K562 (cell line): ENCODE data around the gene NDOR1.

Experiments
- CHD2 ChIP-seq: IDR thresholded peaks from 2 replicates; pipeline ENCODE4 v1.6.1; 2011; ENCODE audit warnings: low read depth, low read length
- CTCF ChIP-seq, 3 experiments: IDR thresholded peaks in 2 of 3; conservative IDR thresholded peaks in 1 of 3; 2 replicates each; pipeline ENCODE4 v1.5.1; 2011 to 2012; ENCODE audit warnings: low read length in 3 of 3, mild to moderate bottlenecking in 3 of 3, control low read depth in 2 of 3, improper control_type of control experiment in 1 of 3, inconsistent platforms in 1 of 3, low read depth in 1 of 3, mixed read lengths in 1 of 3, moderate library complexity in 1 of 3; ENCODE audit not compliant: insufficient read depth in 2 of 3
- E4F1 ChIP-seq: fragments of 250-450 bp; sonication (Bioruptor Pico); IDR thresholded peaks from 2 replicates; pipeline ENCODE4 v1.5.0; 2021; ENCODE audit warnings: mild to moderate bottlenecking, borderline replicate concordance
- FOXM1 ChIP-seq, 2 experiments: fragments of 450-650 bp in 1 of 2; sonication (generic) in 1 of 2; formaldehyde crosslinking in 1 of 2; IDR thresholded peaks; 2 replicates each; pipeline versions ENCODE4 v1.6.1 to v1.9.0; 2017 to 2022; ENCODE audit warnings: low read depth in 2 of 2, mild to moderate bottlenecking in 2 of 2, missing genetic modification reagents in 1 of 2, moderate library complexity in 1 of 2
- GABPB1 ChIP-seq: sonication (generic); formaldehyde crosslinking; IDR thresholded peaks from 2 replicates; pipeline ENCODE4 v1.8.0; 2022; ENCODE audit warnings: mild to moderate bottlenecking, missing genetic modification reagents
- HDAC2 ChIP-seq: fragments of 450-650 bp; IDR thresholded peaks from 2 replicates; pipeline ENCODE4 v1.6.1; 2016; ENCODE audit warnings: mild to moderate bottlenecking
- HMG20A ChIP-seq: fragments of 450-650 bp; formaldehyde crosslinking; conservative IDR thresholded peaks from 2 replicates; pipeline ENCODE4 v1.4.0; 2020; ENCODE audit warnings: mild to moderate bottlenecking, mixed read lengths
- PRDM10 ChIP-seq: fragments of 450-650 bp; IDR thresholded peaks from 2 replicates; pipeline ENCODE4 v1.6.1; 2018; ENCODE audit not compliant: partially characterized antibody
- SIN3A ChIP-seq, 2 experiments: fragments of 150-350 bp in 1 of 2; IDR thresholded peaks; 2 replicates each; pipeline ENCODE4 v1.6.1; 2011 to 2016; ENCODE audit warnings: borderline replicate concordance in 2 of 2, low read depth in 2 of 2, low read length in 2 of 2, mild to moderate bottlenecking in 2 of 2, moderate library complexity in 2 of 2; ENCODE audit not compliant: control insufficient read depth in 1 of 2
- SMC3 ChIP-seq: conservative IDR thresholded peaks from 2 replicates; pipeline ENCODE4 v1.6.1; 2011; ENCODE audit warnings: low read depth, low read length, improper control_type of control experiment; ENCODE audit not compliant: insufficient read depth
- SOX6 ChIP-seq: fragments of 450-650 bp; IDR thresholded peaks from 2 replicates; pipeline ENCODE4 v1.6.1; 2014; ENCODE audit warnings: mild to moderate bottlenecking
- SRSF7 ChIP-seq: fragments of 200-400 bp; formaldehyde crosslinking; optimal IDR thresholded peaks from 2 replicates; pipeline ENCODE3; 2017; ENCODE audit warnings: mild to moderate bottlenecking, low read depth, low read length
- ZBTB26 ChIP-seq: fragments of 450-650 bp; formaldehyde crosslinking; IDR thresholded peaks from 2 replicates; pipeline ENCODE4 v1.4.0; 2022; ENCODE audit warnings: missing genetic modification characterization
- ZNF589 ChIP-seq: fragments of 200-800 bp; sonication (Bioruptor generic); IDR thresholded peaks from 2 replicates; pipeline ENCODE4 v1.6.1; 2016; ENCODE audit warnings: low read depth, missing genetic modification characterization, missing compliant biosample characterization

DNA sequence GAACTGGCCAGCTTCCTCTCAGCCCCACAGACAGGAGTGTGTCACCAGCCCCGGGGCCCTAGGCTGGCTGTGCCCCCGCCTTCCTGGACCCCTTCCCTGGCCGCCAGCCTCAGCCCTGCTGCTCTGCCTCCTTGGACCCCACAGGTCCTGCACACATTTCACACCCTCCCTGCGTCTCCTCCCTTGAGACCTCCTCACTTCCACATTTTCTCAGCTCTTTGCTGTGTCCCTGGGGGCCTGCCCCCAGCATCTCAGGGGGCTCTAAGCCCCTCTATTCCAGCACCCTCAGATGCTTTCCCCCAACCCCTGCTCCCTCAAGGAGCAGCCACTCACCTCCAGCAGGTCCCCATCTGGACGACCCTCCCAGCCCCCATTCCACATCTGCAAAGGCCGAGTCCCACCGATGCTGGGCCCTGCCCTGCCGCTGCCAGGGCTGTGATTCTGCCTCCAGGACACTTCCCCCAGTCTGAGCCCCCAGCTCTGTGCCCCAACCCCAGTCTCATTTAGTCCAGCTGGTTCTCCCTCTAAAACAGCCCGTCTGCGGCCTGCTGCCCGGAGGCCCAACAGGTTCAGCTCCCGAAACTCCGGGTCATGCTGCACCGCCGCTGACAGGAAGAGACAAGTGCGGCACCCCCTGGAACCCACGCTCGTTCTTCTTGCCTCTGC lies 29.4 kb downstream of the NDOR1 start:
- TF ChIP-seq SMC3, result no peak
- no peak for TF ChIP-seq ZBTB26
- TF ChIP-seq PRDM10, result no peak
- no peak for TF ChIP-seq CHD2
- no peak for TF ChIP-seq FOXM1 (IDR thresholded peaks at IDR 0.05; ENCODE audit: low read depth)
- TF ChIP-seq FOXM1 (CRISPR knock-in tag; IDR thresholded peaks at IDR 0.05; ENCODE audit: low read depth), result no peak
- no peak for TF ChIP-seq HDAC2
- TF ChIP-seq ZNF589 (CRISPR knock-in tag), result no peak
- no peak for TF ChIP-seq SOX6
- TF ChIP-seq SRSF7, result no peak
- TF ChIP-seq HMG20A (CRISPR knock-in tag), result no peak
- TF ChIP-seq CTCF (IDR thresholded peaks at IDR 0.05 in 2 of 3, conservative IDR thresholded peaks at IDR 0.05 in 1 of 3; ENCODE audit: insufficient read depth in 2 of 3, low read depth in 1 of 3, low read length in 3 of 3), result no peak
- no peak for TF ChIP-seq E4F1 (CRISPR knock-in tag)
- TF ChIP-seq SIN3A (IDR thresholded peaks at IDR 0.05; ENCODE audit: borderline replicate concordance in 2 of 2, control insufficient read depth in 1 of 2, low read depth in 2 of 2, low read length in 2 of 2), result no peak
- TF ChIP-seq GABPB1 (CRISPR knock-in tag), result no peak
